Measurements from ENCODE around the gene CPEB1.

DNA sequence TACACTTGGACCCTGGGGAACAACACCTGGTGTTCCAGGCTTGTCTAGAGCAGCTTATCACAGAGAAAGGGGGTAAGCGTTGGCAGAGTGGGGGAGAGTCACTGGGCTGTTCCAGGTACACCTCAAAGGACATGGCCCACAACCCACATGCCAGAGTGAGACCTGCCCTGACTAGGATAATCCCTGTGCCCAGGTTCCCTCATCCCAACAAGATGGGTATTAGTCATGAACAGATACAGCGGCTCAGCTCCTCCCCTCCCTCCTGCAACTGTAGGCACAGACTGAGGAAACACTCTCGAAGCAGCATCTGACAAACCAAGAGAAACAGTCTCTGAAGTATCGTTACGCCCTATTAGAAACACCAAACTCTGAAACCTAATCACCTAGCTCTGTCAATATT lies 74.9 kb downstream of the CPEB1 start:
- no peak for TF ChIP-seq POLR2A (IDR thresholded peaks at IDR 0.05; ENCODE audit: low read length)
- TF ChIP-seq GATA1 (IDR thresholded peaks at IDR 0.05; ENCODE audit: low read depth, low read length), result no peak

Data from erythroblast (primary cell).